ELR (cell line): ENCODE results near the gene PCDHGB1.
"Not testable (repeated sequence)": the region's sequence is repeated elsewhere in the genome, so short reads cannot be mapped to it uniquely, and the experiment has no call there.

Source experiments
- DNase-seq: peaks from one replicate; pipeline ENCODE4 v3.0.0-alpha.2; 2015; ENCODE audit warnings: low read depth

Gene PCDHGB1

DNA sequence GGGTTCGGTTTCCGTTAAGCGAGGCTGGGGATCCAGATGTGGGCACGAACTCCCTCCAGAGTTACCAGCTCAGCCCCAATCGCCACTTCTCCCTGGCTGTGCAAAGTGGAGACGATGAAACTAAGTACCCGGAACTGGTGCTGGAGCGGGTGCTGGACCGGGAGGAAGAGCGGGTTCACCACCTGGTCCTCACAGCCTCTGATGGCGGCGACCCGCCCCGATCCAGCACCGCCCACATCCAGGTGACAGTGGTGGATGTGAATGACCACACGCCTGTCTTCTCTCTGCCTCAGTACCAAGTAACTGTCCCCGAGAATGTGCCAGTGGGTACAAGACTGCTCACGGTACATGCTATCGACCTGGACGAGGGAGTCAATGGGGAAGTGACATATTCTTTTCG lies 33.4 kb downstream of the PCDHGB1 start:
- no peak for DNase-seq

DNA sequence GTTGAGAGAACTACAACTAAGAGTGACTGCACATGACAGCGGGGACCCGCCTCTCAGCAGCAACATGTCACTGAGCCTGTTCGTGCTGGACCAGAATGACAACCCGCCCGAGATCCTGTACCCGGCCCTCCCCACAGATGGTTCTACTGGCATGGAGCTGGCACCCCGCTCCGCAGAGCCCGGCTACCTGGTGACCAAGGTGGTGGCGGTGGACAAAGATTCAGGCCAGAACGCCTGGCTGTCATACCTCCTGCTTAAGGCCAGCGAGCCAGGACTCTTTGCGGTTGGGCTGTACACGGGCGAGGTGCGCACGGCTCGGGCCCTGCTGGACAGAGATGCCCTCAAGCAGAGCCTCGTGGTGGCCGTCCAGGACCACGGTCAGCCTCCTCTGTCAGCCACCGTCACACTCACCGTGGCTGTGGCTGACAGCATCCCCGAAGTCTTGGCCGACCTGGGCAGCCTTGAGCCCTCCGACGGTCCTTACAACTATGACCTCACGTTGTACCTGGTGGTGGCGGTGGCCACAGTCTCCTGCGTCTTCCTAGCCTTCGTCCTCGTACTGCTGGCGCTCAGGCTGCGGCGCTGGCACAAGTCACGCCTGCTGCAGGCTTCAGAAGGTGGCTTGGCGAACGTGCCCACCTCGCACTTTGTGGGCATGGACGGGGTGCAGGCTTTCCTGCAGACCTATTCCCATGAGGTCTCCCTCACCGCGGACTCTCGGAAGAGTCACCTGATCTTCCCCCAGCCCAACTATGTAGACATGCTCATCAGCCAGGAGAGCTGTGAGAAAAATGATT lies 34.8 kb downstream of the PCDHGB1 start:
- no peak for DNase-seq

DNA sequence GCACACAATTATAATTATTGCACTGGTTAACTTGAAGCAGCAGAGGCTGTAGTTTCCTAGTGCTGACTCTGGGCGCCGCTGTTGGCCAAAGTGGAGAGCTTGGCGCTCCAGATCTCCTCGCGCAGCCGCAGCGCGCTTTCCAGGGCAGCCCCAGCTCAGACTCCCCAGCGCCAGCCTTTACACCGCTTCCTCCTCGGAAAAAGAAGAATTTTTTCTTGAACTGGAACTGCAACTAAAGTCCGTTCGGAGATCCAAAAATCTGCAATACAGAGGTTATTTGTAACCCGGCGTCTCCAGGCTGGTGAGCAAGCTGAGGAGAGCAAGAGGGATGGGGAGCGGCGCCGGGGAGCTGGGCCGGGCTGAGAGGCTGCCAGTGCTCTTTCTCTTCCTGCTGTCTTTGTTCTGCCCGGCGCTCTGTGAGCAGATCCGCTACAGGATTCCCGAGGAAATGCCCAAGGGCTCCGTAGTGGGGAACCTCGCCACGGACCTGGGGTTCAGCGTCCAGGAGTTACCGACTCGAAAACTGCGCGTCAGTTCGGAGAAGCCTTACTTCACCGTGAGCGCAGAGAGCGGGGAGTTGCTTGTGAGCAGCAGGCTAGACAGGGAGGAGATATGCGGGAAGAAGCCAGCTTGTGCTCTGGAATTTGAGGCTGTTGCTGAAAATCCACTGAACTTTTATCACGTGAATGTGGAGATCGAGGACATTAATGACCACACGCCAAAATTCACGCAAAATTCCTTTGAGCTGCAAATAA lies 37.8 kb downstream of the PCDHGB1 start, which contains the start of gene PCDHGB4:
Gene PCDHGB4 (plus strand): TSS at position 142 of the 755 bp plus-strand sequence. CDS start 187 bp downstream, at position 329.
- DNase-seq = peak; percentile 56

DNA sequence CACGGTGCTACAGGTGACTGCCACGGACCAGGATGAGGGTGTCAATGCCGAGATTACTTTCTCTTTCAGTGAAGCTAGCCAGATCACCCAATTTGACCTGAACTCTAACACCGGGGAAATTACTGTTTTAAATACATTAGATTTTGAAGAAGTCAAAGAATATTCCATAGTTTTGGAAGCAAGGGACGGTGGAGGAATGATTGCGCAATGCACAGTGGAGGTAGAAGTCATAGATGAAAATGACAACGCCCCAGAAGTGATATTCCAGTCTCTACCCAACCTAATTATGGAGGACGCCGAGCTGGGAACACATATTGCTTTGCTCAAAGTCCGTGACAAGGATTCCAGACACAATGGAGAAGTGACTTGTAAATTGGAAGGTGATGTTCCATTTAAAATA lies 38.8 kb downstream of the PCDHGB1 start:
- no peak for DNase-seq

DNA sequence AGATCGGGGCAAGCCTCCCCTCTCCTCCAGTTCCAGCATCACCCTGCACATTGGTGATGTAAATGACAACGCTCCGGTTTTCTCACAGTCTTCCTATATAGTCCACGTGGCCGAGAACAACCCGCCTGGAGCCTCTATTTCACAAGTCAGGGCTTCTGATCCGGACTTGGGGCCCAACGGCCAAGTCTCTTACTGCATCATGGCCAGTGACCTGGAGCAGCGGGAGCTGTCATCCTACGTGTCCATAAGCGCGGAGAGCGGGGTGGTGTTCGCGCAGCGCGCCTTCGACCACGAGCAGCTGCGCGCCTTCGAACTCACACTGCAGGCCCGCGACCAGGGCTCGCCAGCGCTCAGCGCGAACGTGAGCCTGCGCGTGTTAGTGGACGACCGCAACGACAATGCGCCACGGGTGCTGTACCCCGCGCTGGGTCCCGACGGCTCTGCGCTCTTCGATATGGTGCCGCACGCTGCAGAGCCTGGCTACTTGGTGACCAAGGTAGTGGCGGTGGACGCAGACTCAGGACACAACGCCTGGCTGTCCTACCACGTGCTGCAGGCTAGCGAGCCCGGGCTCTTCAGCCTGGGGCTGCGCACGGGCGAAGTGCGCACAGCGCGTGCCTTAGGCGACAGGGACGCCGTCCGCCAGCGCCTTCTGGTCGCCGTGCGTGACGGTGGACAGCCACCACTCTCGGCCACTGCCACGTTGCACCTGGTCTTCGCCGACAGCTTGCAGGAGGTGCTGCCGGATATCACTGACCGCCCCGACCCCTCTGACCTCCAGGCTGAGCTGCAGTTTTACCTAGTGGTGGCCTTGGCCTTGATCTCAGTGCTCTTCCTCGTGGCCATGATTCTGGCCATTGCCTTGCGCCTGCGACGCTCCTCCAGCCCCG lies 39.5 kb downstream of the PCDHGB1 start:
- no peak for DNase-seq

DNA sequence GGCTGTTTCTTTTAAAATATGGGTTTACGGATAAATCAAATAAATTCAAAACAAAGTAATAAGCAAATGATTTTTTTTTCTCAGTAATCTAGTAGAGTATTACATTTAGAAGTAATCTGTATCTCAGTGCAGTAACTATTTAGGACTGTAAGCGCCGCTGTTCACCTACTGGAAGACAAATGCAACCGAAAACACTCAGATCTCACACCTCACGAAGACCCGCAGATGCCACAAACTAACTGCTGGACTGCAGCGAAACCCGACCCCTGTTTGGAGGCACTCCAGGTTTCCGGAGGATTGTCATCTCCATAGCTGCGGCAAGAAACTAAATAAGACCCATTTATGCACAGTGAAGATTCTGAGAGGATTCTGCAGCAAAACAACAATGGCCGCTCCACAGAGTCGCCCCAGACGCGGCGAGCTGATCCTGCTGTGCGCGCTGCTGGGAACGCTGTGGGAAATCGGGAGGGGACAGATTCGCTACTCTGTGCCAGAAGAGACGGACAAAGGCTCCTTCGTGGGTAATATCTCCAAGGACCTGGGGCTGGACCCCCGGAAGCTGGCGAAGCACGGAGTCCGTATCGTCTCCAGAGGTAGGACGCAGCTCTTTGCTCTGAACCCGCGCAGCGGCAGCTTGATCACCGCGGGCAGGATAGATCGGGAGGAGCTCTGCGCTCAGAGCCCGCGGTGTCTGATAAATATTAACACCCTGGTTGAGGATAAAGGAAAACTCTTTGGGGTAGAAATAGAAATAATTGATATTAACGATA lies 42.7 kb downstream of the PCDHGB1 start, which contains the start of gene PCDHGA8:
Gene PCDHGA8 (plus strand): TSS at position 205 of the 770 bp plus-strand sequence. CDS start 181 bp downstream, at position 386.
- DNase-seq = peak; percentile 32

DNA sequence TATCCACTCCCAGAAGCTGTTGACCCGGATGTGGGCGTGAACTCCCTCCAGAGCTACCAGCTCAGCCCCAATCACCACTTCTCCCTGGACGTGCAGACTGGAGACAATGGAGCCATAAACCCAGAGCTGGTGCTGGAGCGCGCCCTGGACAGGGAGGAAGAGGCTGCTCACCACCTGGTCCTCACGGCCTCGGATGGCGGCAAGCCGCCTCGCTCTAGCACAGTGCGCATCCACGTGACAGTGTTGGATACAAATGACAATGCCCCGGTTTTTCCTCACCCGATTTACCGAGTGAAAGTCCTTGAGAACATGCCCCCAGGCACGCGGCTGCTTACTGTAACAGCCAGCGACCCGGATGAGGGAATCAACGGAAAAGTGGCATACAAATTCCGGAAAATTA lies 43.4 kb downstream of the PCDHGB1 start:
- DNase-seq = no peak

DNA sequence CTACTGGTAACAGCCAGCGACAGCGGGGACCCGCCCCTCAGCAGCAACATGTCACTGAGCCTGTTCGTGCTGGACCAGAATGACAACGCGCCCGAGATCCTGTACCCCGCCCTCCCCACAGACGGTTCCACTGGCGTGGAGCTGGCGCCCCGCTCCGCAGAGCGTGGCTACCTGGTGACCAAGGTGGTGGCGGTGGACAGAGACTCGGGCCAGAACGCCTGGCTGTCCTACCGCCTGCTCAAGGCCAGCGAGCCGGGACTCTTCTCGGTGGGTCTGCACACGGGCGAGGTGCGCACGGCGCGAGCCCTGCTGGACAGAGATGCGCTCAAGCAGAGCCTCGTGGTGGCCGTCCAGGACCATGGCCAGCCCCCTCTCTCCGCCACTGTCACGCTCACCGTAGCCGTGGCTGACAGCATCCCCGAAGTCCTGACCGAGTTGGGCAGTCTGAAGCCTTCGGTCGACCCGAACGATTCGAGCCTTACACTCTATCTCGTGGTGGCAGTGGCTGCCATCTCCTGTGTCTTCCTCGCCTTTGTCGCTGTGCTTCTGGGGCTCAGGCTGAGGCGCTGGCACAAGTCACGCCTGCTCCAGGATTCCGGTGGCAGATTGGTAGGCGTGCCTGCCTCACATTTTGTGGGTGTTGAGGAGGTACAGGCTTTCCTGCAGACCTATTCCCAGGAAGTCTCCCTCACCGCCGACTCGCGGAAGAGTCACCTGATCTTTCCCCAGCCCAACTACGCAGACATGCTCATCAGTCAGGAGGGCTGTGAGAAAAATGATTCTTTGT lies 44.7 kb downstream of the PCDHGB1 start:
- DNase-seq = not testable (repeated sequence)

DNA sequence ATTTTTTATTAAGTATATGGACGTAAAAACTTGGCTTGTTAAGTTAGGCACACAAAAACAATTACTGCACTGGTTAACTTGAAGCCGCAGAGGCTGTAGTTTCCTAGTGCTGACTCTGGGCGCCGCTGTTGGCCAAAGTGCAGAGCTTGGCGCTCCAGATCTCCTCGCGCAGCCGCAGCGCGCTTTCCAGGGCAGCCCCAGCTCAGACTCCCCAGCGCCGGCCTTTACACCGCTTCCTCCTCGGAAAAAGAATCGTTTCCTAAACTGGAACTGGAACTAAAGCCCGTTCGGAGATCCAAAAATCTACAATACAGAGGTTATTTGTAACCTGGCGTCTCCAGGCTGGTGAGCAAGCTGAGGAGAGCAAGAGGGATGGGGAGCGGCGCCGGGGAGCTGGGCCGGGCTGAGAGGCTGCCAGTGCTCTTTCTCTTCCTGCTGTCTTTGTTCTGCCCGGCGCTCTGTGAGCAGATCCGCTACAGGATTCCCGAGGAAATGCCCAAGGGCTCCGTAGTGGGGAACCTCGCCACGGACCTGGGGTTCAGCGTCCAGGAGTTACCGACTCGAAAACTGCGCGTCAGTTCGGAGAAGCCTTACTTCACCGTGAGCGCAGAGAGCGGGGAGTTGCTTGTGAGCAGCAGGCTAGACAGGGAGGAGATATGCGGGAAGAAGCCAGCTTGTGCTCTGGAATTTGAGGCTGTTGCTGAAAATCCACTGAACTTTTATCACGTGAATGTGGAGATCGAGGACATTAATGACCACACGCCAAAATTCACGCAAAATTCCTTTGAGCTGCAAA lies 48.1 kb downstream of the PCDHGB1 start, which contains the start of gene PCDHGB5:
Gene PCDHGB5 (plus strand): TSS at position 192 of the 796 bp plus-strand sequence. CDS start 181 bp downstream, at position 373.
- DNase-seq = peak; percentile 77

DNA sequence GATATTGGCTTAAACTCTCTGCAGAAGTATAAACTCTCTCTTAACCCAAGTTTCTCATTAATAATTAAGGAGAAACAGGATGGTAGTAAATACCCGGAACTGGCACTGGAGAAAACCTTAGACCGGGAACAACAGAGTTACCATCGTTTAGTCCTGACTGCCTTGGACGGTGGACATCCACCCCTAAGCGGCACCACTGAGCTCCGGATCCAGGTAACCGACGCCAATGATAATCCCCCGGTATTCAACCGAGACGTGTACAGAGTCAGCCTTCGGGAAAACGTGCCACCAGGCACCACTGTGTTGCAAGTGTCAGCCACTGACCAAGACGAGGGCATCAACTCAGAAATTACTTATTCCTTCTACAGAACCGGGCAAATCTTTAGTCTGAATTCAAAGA lies 48.7 kb downstream of the PCDHGB1 start:
- no peak for DNase-seq

DNA sequence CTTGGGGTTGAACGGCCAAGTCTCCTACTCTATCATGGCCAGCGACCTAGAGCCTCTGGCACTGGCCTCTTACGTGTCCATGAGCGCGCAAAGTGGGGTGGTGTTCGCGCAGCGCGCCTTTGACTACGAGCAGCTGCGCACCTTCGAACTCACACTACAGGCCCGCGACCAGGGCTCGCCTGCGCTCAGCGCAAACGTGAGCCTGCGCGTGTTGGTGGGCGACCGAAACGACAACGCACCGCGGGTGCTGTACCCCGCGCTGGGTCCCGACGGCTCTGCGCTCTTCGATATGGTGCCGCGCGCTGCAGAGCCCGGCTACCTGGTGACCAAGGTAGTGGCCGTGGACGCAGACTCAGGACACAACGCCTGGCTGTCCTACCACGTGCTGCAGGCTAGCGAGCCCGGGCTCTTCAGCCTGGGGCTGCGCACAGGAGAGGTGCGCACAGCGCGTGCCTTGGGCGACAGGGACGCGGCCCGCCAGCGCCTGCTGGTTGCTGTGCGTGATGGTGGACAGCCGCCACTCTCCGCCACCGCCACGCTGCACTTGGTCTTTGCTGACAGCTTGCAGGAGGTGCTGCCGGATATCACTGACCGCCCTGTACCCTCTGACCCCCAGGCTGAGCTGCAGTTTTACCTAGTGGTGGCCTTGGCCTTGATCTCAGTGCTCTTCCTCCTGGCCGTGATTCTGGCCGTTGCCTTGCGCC lies 49.8 kb downstream of the PCDHGB1 start:
- DNase-seq = no peak
